Gastrocnemius medialis (tissue), 4 donors: ENCODE measurements around the gene TCP11L2. TPM values are rescaled to one million over a fixed set of nuclear protein-coding genes. Genes with fewer than 3 reads are reported as not detected.
A peak's percentile ranks its signal among the peaks of the same experiment; 100 is the strongest.

Experiments used
- ATAC-seq, 2 donors: fragments of 150-250 bp; one replicate each; pipeline ENCODE4 v1.9.1; 2016
- DNase-seq, 2 donors: peaks; one replicate each; pipeline ENCODE4 v3.0.0-alpha.2; 2019
- H3K27ac ChIP-seq, 4 donors: fragments of 200-600 bp; sonication (generic); 1 replicate in 1 of 4; 2 replicates in 3 of 4; pipeline ENCODE4 v1.5.1; 2016 to 2018; ENCODE audit warnings: mild to moderate bottlenecking in 2 of 4, moderate library complexity in 1 of 4
- H3K27me3 ChIP-seq, 3 donors: fragments of 200-600 bp; sonication (generic) in 2 of 3; 1 replicate in 1 of 3; 2 replicates in 2 of 3; pipeline versions ENCODE4 v1.5.1 to v1.6.0; 2016 to 2019; ENCODE audit warnings: mild to moderate bottlenecking in 1 of 3, moderate library complexity in 1 of 3
- H3K36me3 ChIP-seq, 2 donors: fragments of 200-600 bp; sonication (generic) in 1 of 2; one replicate each; pipeline ENCODE4 v1.5.1; 2017 to 2018
- H3K4me1 ChIP-seq, 2 donors: fragments of 200-600 bp; sonication (generic) in 1 of 2; one replicate each; pipeline ENCODE4 v1.5.1; 2016 to 2017; ENCODE audit warnings: mild to moderate bottlenecking in 2 of 2
- H3K4me3 ChIP-seq, 4 donors: fragments of 200-600 bp; sonication (generic) in 3 of 4; 1 replicate in 1 of 4; 2 replicates in 3 of 4; pipeline ENCODE4 v1.5.1; 2016 to 2019; ENCODE audit warnings: mild to moderate bottlenecking in 2 of 4
- H3K9me3 ChIP-seq, 3 donors: fragments of 200-600 bp; sonication (generic) in 2 of 3; 1 replicate in 1 of 3; 2 replicates in 2 of 3; pipeline ENCODE4 v1.5.1; 2016 to 2019
- CTCF ChIP-seq, 5 experiments: fragments of 450-650 bp in 3 of 5; fragments of 200-600 bp in 2 of 5; sonication (generic) in 2 of 5; IDR thresholded peaks in 4 of 5; conservative IDR thresholded peaks in 1 of 5; 1 replicate in 4 of 5; 2 replicates in 1 of 5; pipeline ENCODE4 v1.5.1; 2016 to 2019; ENCODE audit warnings: antibody characterized with exemption in 5 of 5, mild to moderate bottlenecking in 3 of 5, moderate library complexity in 3 of 5
- POLR2A ChIP-seq, 2 donors: fragments of 450-650 bp; IDR thresholded peaks; one replicate each; pipeline ENCODE4 v1.6.1; 2017; ENCODE audit warnings: antibody characterized with exemption in 2 of 2, mild to moderate bottlenecking in 2 of 2, moderate library complexity in 2 of 2
- in situ Hi-C, 4 donors: fragments of 200-750 bp; cut with MboI; loops; one replicate each; pipeline versions ENCODE4 v1.15.0 to v1.8.0; 2017; ENCODE audit warnings: low sequenced_read_pairs in 4 of 4
- intact Hi-C: fragments of 100-400 bp; cut with DNase I; formaldehyde crosslinking; loops from one replicate; pipeline ENCODE4 v1.15.1; 2023; ENCODE audit warnings: low total_unique reads
- total RNA-seq, 4 donors: library from RNA; depleted of rRNA; stranded (reverse); fragments of >200 nt; gene quantifications; one replicate each; pipeline versions ENCODE4 v1.1.0 to v1.2.3, GENCODE V29; 2016

The TCP11L2 gene
- total RNA-seq, 4 donors from 2014 or later = 39.1 to 51.7 (median 43.9) TPM

DNA sequence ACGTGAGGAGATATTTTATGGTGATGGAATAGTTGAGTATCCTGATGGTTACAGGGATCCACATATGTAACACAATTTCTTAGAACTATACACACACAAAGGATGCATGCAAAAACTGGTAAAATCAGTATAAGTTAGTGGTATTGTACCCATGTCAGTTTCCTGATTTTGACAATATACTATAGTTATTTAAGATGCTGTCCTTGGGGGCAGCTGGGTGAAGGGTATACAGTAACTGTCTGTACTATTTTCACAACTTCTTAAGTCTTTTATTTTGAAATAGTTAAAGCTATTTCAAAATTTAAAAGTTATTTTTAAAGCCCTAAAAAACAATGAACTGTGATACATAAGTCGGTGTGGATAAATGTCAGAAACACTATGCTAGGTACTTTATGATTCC is 30.5 kb downstream of the TCP11L2 start:
- Histone ChIP-seq H3K4me3 (no peak overlapping the region), H3K4me1 (peaks cover 49 to 57% of the 10 kb centered on the region in 2 donors), H3K36me3 (peaks cover 0 to 20% of the 10 kb centered on the region in 2 donors), H3K9me3 (no peaks in the 10 kb centered on the region), H3K27me3 (no peaks in the 10 kb centered on the region), H3K27ac (no peak overlapping the region)
- TF ChIP-seq POLR2A (IDR thresholded peaks at IDR 0.05) (no peak), CTCF (IDR thresholded peaks at IDR 0.05 in 4 of 5, conservative IDR thresholded peaks at IDR 0.05 in 1 of 5) (no peak)
- intact Hi-C loops = no loop called here
- in situ Hi-C loops = no loop called here
- ATAC-seq = no peak
- DNase-seq = no peak

- in situ Hi-C loops = no loop called here
- peaks cover 44 to 52% of the 10 kb centered on the region in 2 donors for H3K4me1 ChIP-seq
- intact Hi-C loops = no loop called here
Measured at GRCh38 chr12:106333756-106334155, 31.2 kb downstream of the TCP11L2 start.

GRCh38 chr12:106341086-106341877 is 38.7 kb downstream of the TCP11L2 start:
- Histone ChIP-seq H3K36me3 (peaks cover 0 to 12% of the 10 kb centered on the region in 2 donors), H3K27ac (peak overlapping the region; percentile 66 to 88 (median 80)), H3K27me3 (no peaks in the 10 kb centered on the region), H3K9me3 (no peaks in the 10 kb centered on the region), H3K4me3 (no peak overlapping the region), H3K4me1 (peaks cover 41 to 66% of the 10 kb centered on the region in 2 donors)
- in situ Hi-C loops = loop anchor here in 3 of 4 donors (5.0 to 10.0 kb wide), 2 partner anchors 114 to 116 kb away; no protein-coding TSS in a partner anchor
- ATAC-seq (no peak), DNase-seq (no peak)
- intact Hi-C loops = no loop called here
- TF ChIP-seq POLR2A (IDR thresholded peaks at IDR 0.05) (no peak), CTCF (IDR thresholded peaks at IDR 0.05 in 4 of 5, conservative IDR thresholded peaks at IDR 0.05 in 1 of 5) (no peak)

More at GRCh38 chr12:106333756-106334155, 31.2 kb downstream of the TCP11L2 start:
- Histone ChIP-seq H3K27me3 (no peaks in the 10 kb centered on the region), H3K4me3 (no peak overlapping the region), H3K36me3 (peaks cover 0 to 20% of the 10 kb centered on the region in 2 donors), H3K27ac (no peak overlapping the region), H3K9me3 (no peaks in the 10 kb centered on the region)
- ATAC-seq (no peak), DNase-seq (no peak)
- no peak for TF ChIP-seq CTCF (IDR thresholded peaks at IDR 0.05 in 4 of 5, conservative IDR thresholded peaks at IDR 0.05 in 1 of 5)
- no peak for TF ChIP-seq POLR2A (IDR thresholded peaks at IDR 0.05)

GRCh38 chr12:106342397-106343213 is 40.1 kb downstream of the TCP11L2 start:
- ATAC-seq = peak; percentile 93
- DNase-seq = peak; percentile 78 to 88
- Histone ChIP-seq H3K36me3 (peaks cover 0 to 22% of the 10 kb centered on the region in 2 donors), H3K4me3 (peak overlapping the region; percentile 24 to 44 (median 38)), H3K9me3 (no peaks in the 10 kb centered on the region), H3K4me1 (peaks cover 32 to 54% of the 10 kb centered on the region in 2 donors), H3K27me3 (no peaks in the 10 kb centered on the region), H3K27ac (peak overlapping the region; percentile 66 to 88 (median 80))
- in situ Hi-C loops = loop anchor here in 3 of 4 donors (5.0 to 10.0 kb wide), 2 partner anchors 115 to 118 kb away; no protein-coding TSS in a partner anchor
- intact Hi-C loops = loop anchor here (2.0 kb wide), 2 partner anchors 40 to 94 kb away; partner anchors contain the start of genes CKAP4 and TCP11L2
- TF ChIP-seq CTCF (IDR thresholded peaks at IDR 0.05 in 4 of 5, conservative IDR thresholded peaks at IDR 0.05 in 1 of 5) (no peak), POLR2A (IDR thresholded peaks at IDR 0.05) (no peak)
